Measurements from ENCODE around the gene MPST. TPM values are rescaled to one million over a fixed set of nuclear protein-coding genes. Genes with fewer than 3 reads are reported as not detected.

The MPST gene
- total RNA-seq, 2 donors from 2014 or later: 102 to 116 TPM

- no peaks in the 10 kb centered on the region for H3K9me3 ChIP-seq
- H3K4me1 ChIP-seq: no peaks in the 10 kb centered on the region
- no peak overlapping the region for H3K4me3 ChIP-seq
- H3K27me3 ChIP-seq: no peaks in the 10 kb centered on the region
- TF ChIP-seq CTCF (IDR thresholded peaks at IDR 0.05): no peak
- no peaks in the 10 kb centered on the region for H3K36me3 ChIP-seq
- H3K27ac ChIP-seq: no peak overlapping the region
- no peak for DNase-seq (ENCODE audit: low spot score)
Measured at GRCh38 chr22:36999463-36999862, 20.1 kb upstream of the MPST start.

GRCh38 chr22:37000676-37001534 is 18.6 kb upstream of the MPST start:
- Histone ChIP-seq H3K4me3 (no peak overlapping the region), H3K27ac (no peak overlapping the region), H3K27me3 (no peaks in the 10 kb centered on the region), H3K36me3 (no peaks in the 10 kb centered on the region), H3K9me3 (peaks cover 0 to 8% of the 10 kb centered on the region in 2 donors), H3K4me1 (no peaks in the 10 kb centered on the region)
- DNase-seq (ENCODE audit: low spot score): no peak
- TF ChIP-seq CTCF (IDR thresholded peaks at IDR 0.05): no peak

GRCh38 chr22:37001826-37002225 is 17.7 kb upstream of the MPST start:
- peaks cover 0 to 8% of the 10 kb centered on the region in 2 donors for H3K9me3 ChIP-seq
- no peaks in the 10 kb centered on the region for H3K36me3 ChIP-seq
- DNase-seq (ENCODE audit: low spot score): no peak
- TF ChIP-seq CTCF (IDR thresholded peaks at IDR 0.05): no peak
- H3K4me3 ChIP-seq: no peak overlapping the region
- no peak overlapping the region for H3K27ac ChIP-seq
- no peaks in the 10 kb centered on the region for H3K27me3 ChIP-seq
- H3K4me1 ChIP-seq: no peaks in the 10 kb centered on the region

GRCh38 chr22:37002633-37003032 is 16.9 kb upstream of the MPST start:
- Histone ChIP-seq H3K27ac (no peak overlapping the region), H3K9me3 (peaks cover 0 to 8% of the 10 kb centered on the region in 2 donors), H3K4me3 (no peak overlapping the region), H3K4me1 (peaks cover 0 to under 1% of the 10 kb centered on the region in 2 donors), H3K36me3 (no peaks in the 10 kb centered on the region), H3K27me3 (no peaks in the 10 kb centered on the region)
- no peak for TF ChIP-seq CTCF (IDR thresholded peaks at IDR 0.05)
- no peak for DNase-seq (ENCODE audit: low spot score)

- no peaks in the 10 kb centered on the region for H3K36me3 ChIP-seq
- H3K9me3 ChIP-seq: peaks cover 0 to 8% of the 10 kb centered on the region in 2 donors
- H3K4me1 ChIP-seq: peaks cover 0 to 26% of the 10 kb centered on the region in 2 donors
- TF ChIP-seq CTCF (IDR thresholded peaks at IDR 0.05): no peak
- DNase-seq (ENCODE audit: low spot score): no peak
- H3K27me3 ChIP-seq: no peaks in the 10 kb centered on the region
- no peak overlapping the region for H3K27ac ChIP-seq
- no peak overlapping the region for H3K4me3 ChIP-seq
Measured at GRCh38 chr22:37007651-37008050, 11.9 kb upstream of the MPST start.
